Tibial nerve (tissue), 4 donors: ENCODE results near the gene CDC14B. TPM values are rescaled to one million over a fixed set of nuclear protein-coding genes. Genes with fewer than 3 reads are reported as not detected.
A peak's percentile ranks its signal among the peaks of the same experiment; 100 is the strongest.

Experiments
- DNase-seq, 2 donors: peaks; one replicate each; pipeline ENCODE4 v3.0.0-alpha.2; 2019; ENCODE audit warnings: low spot score in 2 of 2
- H3K27ac ChIP-seq, 4 donors: fragments of 200-600 bp; sonication (generic) in 3 of 4; one replicate each; pipeline ENCODE4 v1.5.1; 2017 to 2019; ENCODE audit warnings: mild to moderate bottlenecking in 1 of 4
- H3K27me3 ChIP-seq, 2 donors: fragments of 200-600 bp; sonication (generic) in 1 of 2; one replicate each; pipeline versions ENCODE4 v1.5.1 to v1.6.0; 2017 to 2019
- H3K36me3 ChIP-seq, 3 donors: fragments of 200-600 bp; sonication (generic); one replicate each; pipeline ENCODE4 v1.5.1; 2018 to 2019
- H3K4me1 ChIP-seq, 4 donors: fragments of 200-600 bp; sonication (generic) in 3 of 4; one replicate each; pipeline ENCODE4 v1.5.1; 2017 to 2019
- H3K4me3 ChIP-seq, 4 donors: fragments of 200-600 bp; sonication (generic) in 3 of 4; one replicate each; pipeline ENCODE4 v1.5.1; 2017 to 2019; ENCODE audit warnings: mild to moderate bottlenecking in 1 of 4, moderate library complexity in 1 of 4
- H3K9me3 ChIP-seq, 4 donors: fragments of 200-600 bp; sonication (generic) in 3 of 4; one replicate each; pipeline ENCODE4 v1.5.1; 2017 to 2019
- CTCF ChIP-seq, 5 experiments: fragments of 200-600 bp in 3 of 5; fragments of 450-650 bp in 2 of 5; sonication (generic) in 3 of 5; IDR thresholded peaks; one replicate each; pipeline ENCODE4 v1.5.1; 2016 to 2019; ENCODE audit warnings: antibody characterized with exemption in 5 of 5, mild to moderate bottlenecking in 3 of 5, moderate library complexity in 2 of 5
- EP300 ChIP-seq, 2 donors: sonication (generic); formaldehyde crosslinking; IDR thresholded peaks; one replicate each; pipeline ENCODE4 v1.6.1; 2017; ENCODE audit warnings: antibody characterized with exemption in 2 of 2, mild to moderate bottlenecking in 1 of 2
- POLR2A ChIP-seq, 2 donors: fragments of 450-650 bp; IDR thresholded peaks; one replicate each; pipeline ENCODE4 v1.6.1; 2017; ENCODE audit warnings: antibody characterized with exemption in 2 of 2, mild to moderate bottlenecking in 2 of 2, moderate library complexity in 2 of 2
- WGBS, 2 donors: methylation state at CpG; one replicate each; pipeline ENCODE4 v1.1.5; 2018; 5-methylcytosine and 5-hydroxymethylcytosine counted together
- total RNA-seq, 4 donors: library from RNA; depleted of rRNA; stranded (reverse); fragments of >200 nt; gene quantifications; one replicate each; pipeline ENCODE4 v1.1.0, GENCODE V29; 2016

CDC14B gene
- total RNA-seq, 4 donors from 2014 or later, result 25.9 to 34.1 (median 27.6) TPM

- Histone ChIP-seq H3K27ac (peak overlapping the region in 3 of 4 donors; percentile 28 to 92 (median 87)), H3K4me1 (peaks cover 0 to 50% (median 24%) of the 10 kb centered on the region in 4 donors), H3K36me3 (peaks cover 0 to 34% (median 0%) of the 10 kb centered on the region in 3 donors), H3K9me3 (no peaks in the 10 kb centered on the region), H3K27me3 (no peaks in the 10 kb centered on the region), H3K4me3 (no peak overlapping the region)
- DNase-seq, result no peak
- no peak for TF ChIP-seq CTCF (IDR thresholded peaks at IDR 0.05)
- TF ChIP-seq EP300 (IDR thresholded peaks at IDR 0.05), result no peak
- TF ChIP-seq POLR2A (IDR thresholded peaks at IDR 0.05), result no peak
- WGBS, 2 donors, result 64 to 77% methylated on average over 1 of the region's 1 CpG
These were observed 61.7 kb downstream of the CDC14B start for GRCh38 chr9:96557921-96558320.

GRCh38 chr9:96556701-96557461, 62.8 kb downstream of the CDC14B start:
- TF ChIP-seq CTCF (IDR thresholded peaks at IDR 0.05), result no peak
- peak in 1 of 2 donors; percentile 21 for TF ChIP-seq POLR2A (IDR thresholded peaks at IDR 0.05)
- peak in 1 of 2 donors; percentile 30 for TF ChIP-seq EP300 (IDR thresholded peaks at IDR 0.05)
- peaks cover 0 to 49% (median 27%) of the 10 kb centered on the region in 4 donors for H3K4me1 ChIP-seq
- H3K9me3 ChIP-seq, result no peaks in the 10 kb centered on the region
- 52 to 62% methylated on average over 14 to 15 of the region's 15 CpGs for WGBS, 2 donors
- H3K36me3 ChIP-seq, result peaks cover 0 to 27% (median 0%) of the 10 kb centered on the region in 3 donors
- H3K27ac ChIP-seq, result peak overlapping the region; percentile 28 to 92 (median 79)
- peak in 1 of 2 donors; percentile 33 for DNase-seq
- H3K27me3 ChIP-seq, result no peaks in the 10 kb centered on the region
- H3K4me3 ChIP-seq, result peak overlapping the region in 1 of 4 donors; percentile 1

- no peak for DNase-seq
- TF ChIP-seq EP300 (IDR thresholded peaks at IDR 0.05), result peak in 1 of 2 donors; percentile 68
- TF ChIP-seq CTCF (IDR thresholded peaks at IDR 0.05), result no peak
- peaks cover 0 to 23% (median 0%) of the 10 kb centered on the region in 3 donors for H3K36me3 ChIP-seq
- no peaks in the 10 kb centered on the region for H3K27me3 ChIP-seq
- no peaks in the 10 kb centered on the region for H3K9me3 ChIP-seq
- no peak overlapping the region for H3K4me3 ChIP-seq
- WGBS, 2 donors, result 56% methylated on average over 11 of the region's 11 CpGs
- peak overlapping the region; percentile 25 to 92 (median 60) for H3K27ac ChIP-seq
- peaks cover 0 to 49% (median 27%) of the 10 kb centered on the region in 4 donors for H3K4me1 ChIP-seq
These were observed 63.9 kb downstream of the CDC14B start for GRCh38 chr9:96555567-96556386.

DNA sequence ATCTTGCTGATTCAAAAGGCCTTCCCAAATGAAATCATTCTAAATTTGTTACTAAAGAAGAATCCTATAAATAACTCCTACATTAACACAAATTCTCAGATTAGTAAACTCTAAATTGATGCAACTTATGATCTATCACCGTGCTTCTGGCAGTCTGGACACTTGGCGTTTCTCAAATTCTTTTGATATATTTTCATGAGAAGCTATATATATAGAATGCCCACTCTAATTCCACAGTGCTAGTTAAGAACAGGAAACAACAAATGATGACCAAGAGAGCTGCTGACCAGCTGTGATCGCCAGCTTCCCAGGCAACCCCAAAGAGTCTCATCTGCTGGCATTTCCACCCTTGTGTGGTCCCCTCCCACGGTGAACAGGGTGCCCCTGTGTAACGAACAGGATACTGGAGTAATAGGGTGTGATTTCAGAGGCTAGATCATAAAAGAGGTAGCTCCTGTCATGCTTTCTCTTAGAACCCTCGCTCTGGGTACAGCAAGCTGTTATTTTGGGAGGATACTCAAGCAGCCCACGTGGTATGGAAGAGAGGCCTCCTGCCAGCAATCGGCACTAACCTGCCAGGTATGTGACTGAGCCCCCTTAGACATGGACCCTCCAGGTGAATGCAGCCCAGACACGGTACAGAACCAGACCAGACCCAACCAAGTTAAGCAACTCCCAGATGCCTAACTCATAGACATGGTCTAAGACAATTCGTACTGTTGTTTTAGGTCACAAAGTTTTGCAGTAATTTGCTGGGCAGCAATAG, 64.7 kb downstream of the CDC14B start:
- peaks cover 0 to 18% (median 0%) of the 10 kb centered on the region in 3 donors for H3K36me3 ChIP-seq
- no peaks in the 10 kb centered on the region for H3K9me3 ChIP-seq
- H3K4me3 ChIP-seq, result no peak overlapping the region
- H3K27me3 ChIP-seq, result no peaks in the 10 kb centered on the region
- 68 to 75% methylated on average over 10 of the region's 10 CpGs for WGBS, 2 donors
- peak overlapping the region; percentile 25 to 92 (median 60) for H3K27ac ChIP-seq
- DNase-seq, result no peak
- no peak for TF ChIP-seq EP300 (IDR thresholded peaks at IDR 0.05)
- TF ChIP-seq CTCF (IDR thresholded peaks at IDR 0.05), result no peak
- no peak for TF ChIP-seq POLR2A (IDR thresholded peaks at IDR 0.05)
- peaks cover 0 to 48% (median 27%) of the 10 kb centered on the region in 4 donors for H3K4me1 ChIP-seq
